Neural cell (in vitro differentiated cells): ENCODE data around the gene TRIO.

Experiments used
- MXI1 ChIP-seq: fragments of 450-650 bp; conservative IDR thresholded peaks from 2 replicates; pipeline ENCODE4 v1.6.1; 2014; ENCODE audit warnings: antibody characterized with exemption, mild to moderate bottlenecking; ENCODE audit not compliant: poor library complexity, severe bottlenecking
- POLR2AphosphoS5 ChIP-seq: IDR thresholded peaks from 2 replicates; pipeline ENCODE4 v1.6.1; 2012

DNA sequence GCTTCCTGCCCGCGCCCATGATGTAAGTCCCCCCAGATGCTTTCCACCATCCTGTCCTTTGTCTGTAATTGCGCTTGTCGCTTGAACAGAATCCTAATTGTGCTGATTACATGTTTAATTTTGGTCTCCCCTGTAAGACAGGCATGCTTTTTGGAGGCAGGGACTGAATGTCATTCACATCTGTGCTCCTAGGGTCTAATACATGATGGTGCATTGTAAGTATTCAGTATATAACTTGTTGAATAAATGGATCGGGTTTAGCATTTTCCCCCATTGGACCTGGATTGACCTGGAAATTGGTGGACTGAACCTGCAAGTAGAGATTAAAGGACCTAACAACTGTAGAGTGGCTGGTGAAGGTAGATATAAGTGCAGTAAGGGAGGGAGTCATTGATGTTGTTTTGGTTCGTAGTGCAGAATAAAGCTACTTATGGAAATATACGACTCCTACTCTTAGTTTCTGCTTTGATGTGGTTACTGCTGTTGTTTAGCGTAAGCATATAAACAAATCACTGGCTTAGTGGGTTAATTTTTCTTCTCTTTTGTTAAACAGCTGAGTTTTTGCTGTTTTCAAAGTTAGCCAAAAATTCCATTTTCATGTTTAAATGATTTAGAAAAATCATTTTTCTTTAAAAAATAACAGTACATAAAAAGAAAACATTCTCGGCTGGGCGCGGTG lies 57.3 kb downstream of the TRIO start:
- TF ChIP-seq MXI1 (no peak), POLR2AphosphoS5 (no peak)
